ENCODE data around the gene CD72. TPM values are rescaled to one million over a fixed set of nuclear protein-coding genes. Genes with fewer than 3 reads are reported as not detected.
A peak's percentile ranks its signal among the peaks of the same experiment; 100 is the strongest.
"Not testable (repeated sequence)": the region's sequence is repeated elsewhere in the genome, so short reads cannot be mapped to it uniquely, and the experiment has no call there.

CD72 gene
- polyA plus RNA-seq, 1 donor, result 2.6 TPM

DNA sequence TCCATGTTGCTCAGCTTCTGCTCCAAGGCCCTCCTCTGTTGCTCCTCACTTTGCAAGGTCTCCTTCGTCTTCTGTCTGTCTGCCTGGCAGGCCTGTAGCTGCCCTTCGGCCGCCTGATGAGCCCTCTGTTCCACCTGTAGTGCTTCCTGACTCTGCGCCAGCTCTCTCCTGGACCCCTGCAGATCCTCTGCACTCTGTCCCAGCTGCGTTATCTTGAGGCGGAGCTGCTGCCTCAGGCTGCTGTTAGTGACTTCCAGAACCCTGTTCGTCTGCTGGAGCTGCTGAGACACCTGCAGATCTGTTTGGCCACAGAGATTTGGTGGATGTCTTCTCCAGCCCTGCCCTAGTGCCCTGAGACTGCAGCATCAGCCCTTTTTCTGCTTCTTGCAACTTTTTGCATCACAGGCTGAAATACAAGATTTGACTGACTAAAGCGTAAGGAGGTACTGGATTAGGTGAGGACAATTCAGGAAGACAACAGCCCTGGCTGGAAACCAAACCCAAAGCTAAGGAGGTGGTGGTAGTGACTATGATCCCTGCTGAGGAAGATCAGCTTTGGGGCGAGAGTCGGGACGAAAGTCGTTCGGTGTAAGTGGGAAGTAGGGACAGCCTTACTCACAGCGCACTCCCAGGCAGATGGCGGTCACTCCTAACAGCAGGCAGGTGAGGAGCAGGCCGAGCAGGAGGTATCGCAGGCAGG lies 2.1 kb downstream of the CD72 start:
- DNase-seq, result no peak

DNA sequence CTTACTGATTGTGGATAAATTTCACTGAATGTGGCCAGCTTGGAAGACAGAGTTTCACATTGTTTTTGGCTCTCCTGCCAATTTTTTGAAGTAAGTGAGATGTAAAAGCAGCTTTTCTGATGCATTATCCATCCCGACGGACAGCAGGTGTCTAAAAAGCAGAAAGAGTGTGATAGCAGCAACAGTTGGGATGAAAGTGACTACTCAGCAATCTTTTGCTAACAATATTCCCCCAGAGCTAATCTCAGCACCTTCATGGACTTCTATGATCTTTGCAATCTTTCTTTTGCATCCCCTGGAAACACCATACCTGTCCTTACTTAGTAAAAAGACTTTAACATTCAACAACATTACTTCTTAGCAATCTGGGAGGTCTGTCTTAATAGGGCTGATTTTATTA lies 5.4 kb downstream of the CD72 start:
- no peak for DNase-seq

DNA sequence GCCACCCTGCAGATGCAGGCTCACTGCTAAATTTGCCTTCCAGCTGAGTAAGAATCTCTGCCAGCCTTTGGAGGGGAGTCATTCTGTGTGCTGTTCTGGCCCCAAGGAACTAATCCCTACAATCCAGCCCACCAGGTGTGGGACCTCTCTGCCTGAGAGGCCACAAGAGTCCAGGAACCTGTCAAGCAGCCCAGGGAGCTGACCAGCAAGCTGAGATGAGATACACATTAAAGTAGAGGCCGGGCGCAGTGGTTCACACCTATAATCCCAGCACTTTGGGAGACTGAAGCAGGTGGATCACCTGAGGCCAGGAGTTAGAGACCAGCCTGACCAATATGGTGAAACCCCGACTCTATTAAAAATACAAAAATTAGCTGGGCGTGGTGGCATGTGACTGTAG lies 6.1 kb downstream of the CD72 start:
- DNase-seq, result not testable (repeated sequence)

DNA sequence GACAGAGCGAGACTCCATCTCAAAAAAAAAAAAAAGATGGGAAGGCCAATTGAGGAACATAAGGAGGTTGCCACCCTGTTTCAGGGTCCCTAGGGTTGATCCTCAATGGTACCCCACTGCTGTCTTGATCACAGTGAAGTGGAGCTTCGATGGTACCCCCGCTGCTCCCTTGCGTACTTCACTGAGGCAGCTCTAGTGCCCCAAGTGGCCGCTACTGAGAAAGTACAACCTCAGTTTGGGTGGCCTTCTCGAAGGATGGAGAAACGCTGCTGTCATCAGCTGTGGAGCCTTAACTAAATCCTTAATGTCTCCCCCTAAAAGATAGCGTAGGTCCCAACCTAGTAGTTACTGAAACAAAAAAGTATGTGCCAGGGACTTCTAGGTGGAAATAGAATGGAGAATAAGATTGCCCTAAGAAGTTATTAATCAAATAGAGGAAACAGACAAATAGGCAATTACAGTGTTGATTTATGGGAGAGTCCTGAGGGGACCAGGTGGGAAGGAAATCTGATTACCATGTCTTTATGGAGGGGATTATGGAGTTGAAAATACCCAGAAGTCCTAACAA lies 6.9 kb downstream of the CD72 start:
- no peak for DNase-seq

- DNase-seq, result no peak
Measured at GRCh38 chr9:35609820-35610163, 8.4 kb downstream of the CD72 start.

GRCh38 chr9:35609001-35609819 lies 9.0 kb downstream of the CD72 start:
- peak; percentile 47 for DNase-seq

DNA sequence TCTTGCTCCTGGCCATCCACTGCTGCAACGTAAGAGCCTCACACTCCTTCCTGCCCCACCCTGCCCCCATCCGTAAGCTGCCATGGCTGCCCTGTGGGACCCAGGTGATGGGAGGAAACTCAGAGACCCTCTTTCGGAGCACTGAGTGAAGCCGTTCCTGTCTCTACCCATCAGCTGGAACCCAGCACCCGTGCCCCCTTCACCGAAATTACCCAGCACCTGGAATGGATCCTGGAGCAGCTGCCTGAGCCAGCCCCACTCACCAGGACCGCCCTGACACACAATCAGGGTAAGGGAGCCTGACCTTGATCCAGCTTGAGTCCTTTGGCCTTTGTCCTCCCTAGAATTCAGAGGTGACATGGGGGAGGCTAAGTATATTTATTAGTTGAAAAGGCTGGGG lies 10.0 kb downstream of the CD72 start:
- no peak for DNase-seq

- no peak for DNase-seq
Measured at GRCh38 chr9:35606726-35607125, 11.5 kb downstream of the CD72 start.

- DNase-seq, result no peak
Measured at GRCh38 chr9:35606138-35606504, 12.1 kb downstream of the CD72 start.

- peak; percentile 53 for DNase-seq
Measured at GRCh38 chr9:35605351-35606137, 12.7 kb downstream of the CD72 start.

- peak; percentile 69 for DNase-seq
Measured at GRCh38 chr9:35604578-35605350, 13.4 kb downstream of the CD72 start, which contains the start of gene TESK1. TESK1 (plus strand) TSS chr9:35605262; CDS start chr9:35605620, 358 bp downstream.

DNA sequence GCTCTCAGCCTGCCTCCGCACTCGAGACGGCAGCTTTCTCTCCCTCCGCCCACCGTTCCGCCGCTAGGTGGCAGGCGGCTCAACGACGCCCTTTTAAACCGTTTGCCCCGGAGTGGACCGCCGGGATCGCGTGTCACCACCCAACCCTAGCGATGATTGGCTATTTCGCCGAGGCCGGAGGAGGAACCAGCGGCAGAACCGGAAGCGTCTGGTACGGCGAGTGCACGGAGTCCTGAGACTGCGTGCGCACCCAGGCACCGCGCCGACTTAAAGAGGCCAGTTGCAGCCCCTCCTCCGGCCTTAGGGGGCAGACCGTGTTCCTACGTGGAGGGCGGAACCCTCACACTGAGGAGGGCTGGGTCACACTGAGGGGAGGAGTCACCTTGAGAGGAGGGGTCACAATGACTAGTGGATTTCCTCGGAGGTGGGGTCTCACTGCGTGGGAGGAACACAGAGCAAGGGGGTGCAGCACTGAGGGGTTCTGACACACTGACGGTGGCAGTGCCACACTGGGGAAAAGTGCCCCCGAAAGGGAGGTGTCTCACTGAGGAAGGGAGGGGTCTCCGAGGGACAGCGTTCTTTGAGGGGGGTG lies 14.1 kb downstream of the CD72 start:
- peak; percentile 100 for DNase-seq

GRCh38 chr9:35603506-35603985 lies 14.7 kb downstream of the CD72 start:
- no peak for DNase-seq

- no peak for DNase-seq
Measured at GRCh38 chr9:35599763-35600604, 18.2 kb downstream of the CD72 start.

GRCh38 chr9:35598866-35599590 lies 19.2 kb downstream of the CD72 start:
- DNase-seq, result no peak

DNA sequence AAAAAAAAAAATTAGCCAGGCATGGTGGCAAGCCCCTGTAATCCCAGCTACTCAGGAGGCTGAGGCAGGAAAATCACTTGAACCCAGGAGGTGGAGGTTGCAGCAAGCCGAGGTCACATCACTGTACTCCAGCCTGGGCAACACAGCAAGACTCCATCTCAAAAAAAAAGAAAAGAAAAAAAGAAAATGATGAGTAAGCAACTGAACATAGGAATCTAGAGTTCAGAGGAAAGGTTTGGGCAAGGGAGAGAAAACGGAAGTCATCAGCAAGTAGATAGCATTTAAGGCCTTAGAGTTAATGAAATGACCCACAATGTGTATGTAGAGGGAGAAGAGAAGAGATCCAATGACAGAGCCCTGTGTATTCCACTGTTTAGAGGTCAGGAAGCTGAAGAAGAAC lies 21.3 kb downstream of the CD72 start:
- not testable (repeated sequence) for DNase-seq

DNA sequence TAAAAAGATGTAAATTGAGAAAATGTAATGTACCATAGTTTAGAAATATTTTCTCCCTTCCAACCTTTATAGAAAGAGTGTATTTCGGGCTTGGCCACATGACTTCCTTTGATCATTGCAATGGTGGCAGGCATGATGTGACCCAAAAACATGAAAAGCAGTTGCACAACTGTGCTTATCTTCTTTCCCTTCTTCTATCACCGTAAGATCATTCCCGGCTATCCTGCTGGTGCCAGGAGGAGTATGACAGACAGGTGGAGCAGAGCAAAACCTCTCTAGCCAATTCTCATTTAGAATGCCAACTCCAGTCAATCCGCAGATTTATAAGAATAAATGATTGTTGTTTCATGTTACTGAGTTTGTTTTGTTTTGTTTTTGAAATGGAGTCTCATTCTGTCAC lies 23.7 kb downstream of the CD72 start:
- DNase-seq, result no peak

DNA sequence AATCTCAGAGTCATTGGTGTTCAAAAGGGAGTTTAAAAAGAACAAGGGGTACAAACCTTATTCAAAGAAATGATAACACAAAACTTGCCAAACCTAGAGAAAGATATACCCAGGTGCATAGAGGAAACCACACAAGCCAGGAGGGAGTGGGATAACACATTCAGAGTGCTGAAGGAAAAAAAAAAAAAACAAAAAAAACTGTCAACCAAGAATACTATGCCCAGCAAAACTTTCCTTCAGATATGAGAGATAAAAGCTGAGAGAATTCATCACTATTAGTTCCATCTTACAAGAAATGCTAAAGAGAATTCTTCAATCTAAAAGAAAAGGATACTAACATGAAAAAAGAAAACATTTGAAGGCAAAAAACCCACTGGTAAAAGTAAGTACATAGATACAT lies 24.6 kb downstream of the CD72 start:
- no peak for DNase-seq

GRCh38 chr9:35588506-35588905 lies 29.7 kb downstream of the CD72 start:
- DNase-seq, result not testable (repeated sequence)

GRCh38 chr9:35584681-35585080 lies 33.5 kb downstream of the CD72 start:
- not testable (repeated sequence) for DNase-seq

All from hindlimb muscle (tissue), 1 donor.